ENCODE data around the gene CTIF. TPM values are rescaled to one million over a fixed set of nuclear protein-coding genes. Genes with fewer than 3 reads are reported as not detected.
A peak's percentile ranks its signal among the peaks of the same experiment; 100 is the strongest.

CTIF gene
- total RNA-seq, 1 experiment from 2014 or later, result 5.9 TPM

DNA sequence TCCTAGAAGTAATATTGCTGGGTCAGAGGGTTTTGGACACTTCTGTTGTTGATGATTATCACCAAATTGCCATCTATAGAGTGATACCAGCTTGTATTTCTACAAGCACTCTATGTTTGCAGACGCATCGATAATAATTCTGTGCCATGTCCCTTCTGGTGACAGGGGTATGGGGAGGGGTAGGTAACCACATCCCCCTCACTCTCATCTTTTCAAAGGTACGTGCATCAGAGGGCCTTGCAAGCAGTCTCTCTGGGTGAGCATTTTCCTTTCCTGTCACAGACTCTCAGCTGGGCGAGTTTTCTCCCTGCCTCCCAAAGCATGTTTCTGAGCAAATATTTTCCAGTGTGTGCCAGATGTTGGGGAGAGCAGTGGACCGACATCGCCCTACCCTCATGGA, 314.0 kb downstream of the CTIF start:
- in situ Hi-C loops (cut with HindIII; ENCODE audit: low sequenced_read_pairs), result no loop called here
- DNase-seq (ENCODE audit: low spot score), result no peak

DNA sequence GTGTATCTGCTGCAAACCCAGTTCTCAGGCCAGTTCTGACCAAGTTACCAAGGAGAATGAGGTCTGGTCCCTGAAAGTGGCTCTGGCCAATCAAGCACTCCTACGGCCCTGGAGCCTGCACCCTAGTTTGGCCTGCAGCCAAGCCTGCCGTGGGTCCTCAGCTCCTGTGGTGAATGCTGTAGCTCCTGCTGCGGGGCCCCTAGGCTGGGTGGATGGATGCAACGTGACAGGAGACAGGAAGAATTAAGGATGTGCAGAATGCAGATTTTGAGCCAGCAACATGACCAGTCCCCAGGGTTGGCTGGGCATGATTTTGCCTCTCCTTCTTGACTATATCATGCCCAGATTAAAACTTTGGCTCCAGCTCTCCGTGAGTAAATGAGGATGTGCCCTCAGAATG, 314.8 kb downstream of the CTIF start:
- DNase-seq (ENCODE audit: low spot score), result no peak
- in situ Hi-C loops (cut with HindIII; ENCODE audit: low sequenced_read_pairs), result no loop called here

DNA sequence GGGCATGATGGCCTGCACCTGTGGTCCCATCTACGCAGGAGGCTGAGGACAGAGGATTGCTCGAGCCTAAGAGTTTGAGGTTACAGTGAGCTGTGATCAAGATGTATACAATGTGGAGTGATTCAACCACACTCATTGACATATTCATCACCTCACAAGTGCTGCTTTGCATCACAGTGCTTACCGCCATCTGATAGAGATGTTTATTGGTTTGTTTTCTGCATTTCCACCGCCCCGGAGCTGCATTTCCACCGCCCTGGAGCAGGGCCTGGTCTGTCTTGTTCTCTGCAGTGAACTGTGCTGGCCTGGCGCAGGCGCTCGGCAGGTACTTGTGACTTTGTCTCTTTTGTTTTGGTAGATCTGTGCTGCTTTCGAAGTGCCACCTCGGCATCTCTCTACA, 315.9 kb downstream of the CTIF start:
- in situ Hi-C loops (cut with HindIII; ENCODE audit: low sequenced_read_pairs), result no loop called here
- no peak for DNase-seq (ENCODE audit: low spot score)

- no peak for DNase-seq (ENCODE audit: low spot score)
- in situ Hi-C loops (cut with HindIII; ENCODE audit: low sequenced_read_pairs), result no loop called here
Measured at GRCh38 chr18:48855422-48856377, 316.9 kb downstream of the CTIF start.

GRCh38 chr18:48857023-48857694, 318.3 kb downstream of the CTIF start:
- no peak for DNase-seq (ENCODE audit: low spot score)
- in situ Hi-C loops (cut with HindIII; ENCODE audit: low sequenced_read_pairs), result no loop called here

GRCh38 chr18:48858676-48859075, 319.8 kb downstream of the CTIF start:
- in situ Hi-C loops (cut with HindIII; ENCODE audit: low sequenced_read_pairs), result no loop called here
- DNase-seq (ENCODE audit: low spot score), result no peak

GRCh38 chr18:48859311-48860268, 320.8 kb downstream of the CTIF start:
- DNase-seq (ENCODE audit: low spot score), result peak; percentile 93
- in situ Hi-C loops (cut with HindIII; ENCODE audit: low sequenced_read_pairs), result no loop called here

GRCh38 chr18:48860269-48861180, 321.7 kb downstream of the CTIF start:
- no peak for DNase-seq (ENCODE audit: low spot score)
- in situ Hi-C loops (cut with HindIII; ENCODE audit: low sequenced_read_pairs), result no loop called here

DNA sequence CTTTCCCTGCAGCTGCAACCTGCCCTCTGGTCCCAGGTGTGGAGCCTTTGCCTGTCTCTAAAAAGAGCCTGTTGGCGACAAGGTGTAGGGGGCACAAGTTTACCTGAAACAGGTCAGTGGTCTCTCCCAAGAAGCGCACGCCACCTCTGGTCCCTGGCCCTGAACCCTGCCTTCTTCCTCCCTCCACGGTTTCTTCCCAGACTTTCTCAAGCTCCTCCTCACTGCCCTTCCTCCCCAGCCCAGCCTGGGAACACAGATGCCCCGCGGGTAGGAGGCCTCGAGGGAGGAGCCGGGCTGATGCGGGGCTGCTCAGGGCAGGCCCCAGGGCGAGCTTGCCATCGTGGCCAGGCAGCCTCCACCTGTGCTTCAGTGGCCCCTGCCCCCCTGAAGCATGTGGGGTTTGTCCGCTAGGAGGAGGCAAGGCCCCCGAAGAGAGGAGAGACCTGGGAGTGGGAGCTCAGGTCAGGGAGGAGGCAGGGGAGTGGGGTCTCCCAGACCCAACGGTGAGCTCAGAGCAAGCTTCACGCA, 322.4 kb downstream of the CTIF start:
- in situ Hi-C loops (cut with HindIII; ENCODE audit: low sequenced_read_pairs), result no loop called here
- DNase-seq (ENCODE audit: low spot score), result no peak

GRCh38 chr18:48862132-48862531, 323.3 kb downstream of the CTIF start:
- DNase-seq (ENCODE audit: low spot score), result no peak
- in situ Hi-C loops (cut with HindIII; ENCODE audit: low sequenced_read_pairs), result no loop called here

DNA sequence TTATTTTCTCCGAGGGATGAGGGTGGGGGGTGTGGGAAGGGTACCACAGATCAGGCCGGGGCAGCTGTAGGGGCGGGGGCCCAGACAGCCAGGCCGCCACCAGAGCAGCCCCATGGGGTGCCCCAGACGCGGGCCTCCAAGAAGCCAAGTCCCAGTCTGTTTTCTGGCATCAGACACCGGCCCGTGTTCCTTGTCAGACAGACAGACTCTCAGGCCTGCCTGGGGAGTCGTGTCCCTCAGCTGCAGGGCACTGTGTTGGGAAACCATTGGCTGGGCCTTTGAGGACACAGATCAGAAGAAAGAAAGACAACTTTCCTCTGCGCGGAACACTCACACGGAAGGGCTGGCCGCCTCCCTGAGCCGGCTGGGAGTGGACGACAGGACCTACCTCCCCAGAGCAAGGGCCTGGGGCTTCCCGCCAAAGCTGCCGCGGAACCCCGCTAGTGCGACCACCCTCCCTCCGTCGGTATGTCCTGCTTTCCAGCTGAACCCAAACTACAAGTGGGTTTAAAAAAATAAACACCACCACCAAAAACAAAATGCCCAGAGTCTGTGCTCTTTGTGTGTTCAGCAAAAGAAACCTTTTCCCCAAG, 323.9 kb downstream of the CTIF start:
- in situ Hi-C loops (cut with HindIII; ENCODE audit: low sequenced_read_pairs), result no loop called here
- no peak for DNase-seq (ENCODE audit: low spot score)

DNA sequence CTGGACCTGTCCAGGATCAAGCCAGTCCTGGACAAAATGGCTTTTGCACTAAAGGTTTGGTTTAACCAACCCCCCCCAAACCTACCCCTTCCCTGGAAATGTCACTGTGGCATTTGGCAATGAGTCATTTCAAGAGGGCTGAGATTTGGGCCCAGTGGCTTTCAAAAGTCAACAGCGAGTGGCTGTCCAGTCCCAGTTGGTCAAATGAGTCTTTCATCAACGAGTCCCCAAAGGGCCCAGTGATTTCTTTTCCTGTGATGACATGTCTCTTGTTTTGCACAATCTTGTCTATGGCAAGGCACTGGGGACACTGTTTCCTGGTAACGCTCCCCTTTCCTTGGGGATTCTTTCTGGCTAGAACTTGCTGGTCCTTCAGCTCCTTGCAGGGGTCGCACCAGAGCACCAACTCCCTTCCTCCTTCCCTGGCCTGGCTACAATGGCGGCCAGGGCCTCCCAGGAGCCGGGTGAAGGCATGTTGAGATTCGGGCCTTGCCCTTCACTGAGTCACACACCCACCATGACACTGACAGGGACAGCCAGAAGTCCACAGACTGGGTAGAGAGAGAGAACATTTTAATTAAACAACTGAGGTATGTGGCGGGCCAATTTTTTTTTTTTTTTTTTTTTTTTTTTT, 324.7 kb downstream of the CTIF start:
- no peak for DNase-seq (ENCODE audit: low spot score)
- in situ Hi-C loops (cut with HindIII; ENCODE audit: low sequenced_read_pairs), result no loop called here

DNA sequence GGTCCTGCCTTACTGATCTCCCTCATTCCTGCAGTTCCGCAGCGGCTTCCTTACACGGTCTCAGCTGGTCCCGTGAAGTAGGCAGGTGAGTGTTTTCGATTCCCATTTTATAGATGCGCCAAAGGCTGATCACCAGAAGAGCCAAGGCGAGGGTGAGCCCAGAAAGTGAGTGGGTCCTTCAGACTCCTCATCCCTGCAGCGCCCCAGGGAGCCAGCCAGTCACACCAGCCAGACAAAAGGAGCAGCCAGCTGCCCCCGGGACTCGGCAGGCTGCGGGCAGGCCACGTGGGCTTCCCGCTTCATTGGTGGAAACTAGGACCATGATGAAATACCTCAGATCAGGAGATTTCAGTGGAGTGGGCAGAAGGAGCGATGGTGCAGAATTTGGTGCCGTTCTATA, 326.0 kb downstream of the CTIF start:
- in situ Hi-C loops (cut with HindIII; ENCODE audit: low sequenced_read_pairs), result no loop called here
- no peak for DNase-seq (ENCODE audit: low spot score)

GRCh38 chr18:48866028-48866733, 327.4 kb downstream of the CTIF start:
- in situ Hi-C loops (cut with HindIII; ENCODE audit: low sequenced_read_pairs), result no loop called here
- DNase-seq (ENCODE audit: low spot score), result no peak

DNA sequence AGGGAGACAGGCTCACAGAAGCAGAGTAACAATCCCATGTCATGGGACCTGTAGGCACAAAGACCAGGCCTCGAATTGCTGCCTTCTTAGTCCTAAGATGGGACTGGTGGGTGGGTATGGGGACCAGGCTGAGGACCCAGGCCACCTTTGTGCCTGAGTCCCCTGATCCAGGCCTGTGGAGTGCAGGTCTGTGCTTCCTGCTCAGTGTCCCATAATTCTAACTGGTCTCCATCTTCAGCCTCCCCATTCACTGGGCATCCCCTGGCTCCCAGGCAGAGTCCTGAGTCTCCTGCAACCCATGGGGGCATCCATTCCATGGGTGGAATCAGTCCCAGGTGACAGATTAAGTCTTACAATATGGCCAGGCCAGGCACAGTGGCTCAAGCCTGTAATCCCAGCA, 328.0 kb downstream of the CTIF start:
- in situ Hi-C loops (cut with HindIII; ENCODE audit: low sequenced_read_pairs), result no loop called here
- no peak for DNase-seq (ENCODE audit: low spot score)

- DNase-seq (ENCODE audit: low spot score), result no peak
- in situ Hi-C loops (cut with HindIII; ENCODE audit: low sequenced_read_pairs), result no loop called here
Measured at GRCh38 chr18:48867978-48868377, 329.1 kb downstream of the CTIF start.

Data from G401 (cell line).